Neural progenitor cell (in vitro differentiated cells): ENCODE measurements around the gene DIP2A. TPM values are rescaled to one million over a fixed set of nuclear protein-coding genes. Genes with fewer than 3 reads are reported as not detected.
A peak's percentile ranks its signal among the peaks of the same experiment; 100 is the strongest.

Experiments
- DNase-seq: peaks from one replicate; pipeline ENCODE4 v3.0.0-alpha.2; 2016; ENCODE audit warnings: low spot score
- H2AFZ ChIP-seq: fragments of 200-600 bp; sonication (generic); replicated peaks from 2 replicates; pipeline ENCODE4 v1.6.1; 2016; ENCODE audit warnings: antibody characterized with exemption
- H3F3A ChIP-seq: fragments of 200-600 bp; sonication (generic); 2 replicates; pipeline ENCODE4 v1.6.1; 2016; ENCODE audit warnings: antibody characterized with exemption, low read depth
- H3K27ac ChIP-seq: fragments of 200-600 bp; sonication (generic); 2 replicates; pipeline ENCODE4 v1.5.1; 2016; ENCODE audit warnings: mild to moderate bottlenecking
- H3K27me3 ChIP-seq: fragments of 200-600 bp; sonication (generic); 2 replicates; pipeline ENCODE4 v1.6.1; 2016; ENCODE audit warnings: mild to moderate bottlenecking, moderate library complexity
- H3K36me3 ChIP-seq: fragments of 200-600 bp; sonication (generic); 2 replicates; pipeline ENCODE4 v1.5.1; 2016
- H3K4me1 ChIP-seq: fragments of 200-600 bp; sonication (generic); 2 replicates; pipeline ENCODE4 v1.6.1; 2016; ENCODE audit warnings: mixed run types
- H3K4me2 ChIP-seq: fragments of 200-600 bp; sonication (generic); 2 replicates; pipeline ENCODE4 v1.6.1; 2016
- H3K4me3 ChIP-seq: fragments of 200-600 bp; sonication (generic); 2 replicates; pipeline ENCODE4 v1.5.1; 2016
- H3K79me2 ChIP-seq: fragments of 200-600 bp; sonication (generic); 2 replicates; pipeline ENCODE4 v1.6.1; 2016; ENCODE audit warnings: low read depth
- H3K9ac ChIP-seq: fragments of 200-600 bp; sonication (generic); 2 replicates; pipeline ENCODE4 v1.6.1; 2016
- H3K9me3 ChIP-seq: fragments of 200-600 bp; sonication (generic); 2 replicates; pipeline ENCODE4 v1.5.1; 2016; ENCODE audit warnings: low read depth
- H4K20me1 ChIP-seq: fragments of 200-600 bp; sonication (generic); 2 replicates; pipeline ENCODE4 v1.6.1; 2016; ENCODE audit warnings: low read depth
- H3K27ac Mint-ChIP-seq: 3 replicates; pipeline ENCODE4 v1.8.0; 2021; ENCODE audit warnings: mixed read lengths
- H3K27me3 Mint-ChIP-seq: 2 replicates; pipeline ENCODE4 v1.8.0; 2022; ENCODE audit warnings: low read depth, mild to moderate bottlenecking, inconsistent platforms, moderate library complexity, mixed read lengths; ENCODE audit not compliant: insufficient read depth
- H3K36me3 Mint-ChIP-seq: 3 replicates; pipeline ENCODE4 v1.8.0; 2021; ENCODE audit warnings: mixed read lengths
- H3K4me1 Mint-ChIP-seq: 3 replicates; pipeline ENCODE4 v1.8.0; 2021; ENCODE audit warnings: mixed read lengths
- H3K4me3 Mint-ChIP-seq: 3 replicates; pipeline ENCODE4 v1.8.0; 2021; ENCODE audit warnings: mild to moderate bottlenecking, moderate library complexity, mixed read lengths
- H3K9me3 Mint-ChIP-seq: 3 replicates; pipeline ENCODE4 v1.8.0; 2020; ENCODE audit warnings: mixed read lengths
- EZH2 ChIP-seq: fragments of 200-600 bp; sonication (generic); IDR thresholded peaks from 2 replicates; pipeline ENCODE4 v1.6.1; 2017; ENCODE audit warnings: antibody characterized with exemption, mild to moderate bottlenecking, moderate library complexity
- EZH2phosphoT487 ChIP-seq: fragments of 200-600 bp; sonication (generic); IDR thresholded peaks from 2 replicates; pipeline ENCODE4 v1.6.1; 2017; ENCODE audit warnings: antibody characterized with exemption
- total RNA-seq: library from RNA; depleted of rRNA; stranded (reverse); fragments of >200 nt; gene quantifications from 2 replicates; pipeline ENCODE4 v1.2.3, GENCODE V29; 2015; ENCODE audit warnings: low replicate concordance
- TF ChIP-seq, protein P1 (sequence below): fragments of 200-600 bp; sonication (generic); IDR thresholded peaks from 2 replicates; pipeline ENCODE4 v1.5.1; 2017; ENCODE audit warnings: antibody characterized with exemption, mild to moderate bottlenecking

DIP2A gene
- total RNA-seq, 1 donor from 2014 or later = 50.7 TPM

DNA sequence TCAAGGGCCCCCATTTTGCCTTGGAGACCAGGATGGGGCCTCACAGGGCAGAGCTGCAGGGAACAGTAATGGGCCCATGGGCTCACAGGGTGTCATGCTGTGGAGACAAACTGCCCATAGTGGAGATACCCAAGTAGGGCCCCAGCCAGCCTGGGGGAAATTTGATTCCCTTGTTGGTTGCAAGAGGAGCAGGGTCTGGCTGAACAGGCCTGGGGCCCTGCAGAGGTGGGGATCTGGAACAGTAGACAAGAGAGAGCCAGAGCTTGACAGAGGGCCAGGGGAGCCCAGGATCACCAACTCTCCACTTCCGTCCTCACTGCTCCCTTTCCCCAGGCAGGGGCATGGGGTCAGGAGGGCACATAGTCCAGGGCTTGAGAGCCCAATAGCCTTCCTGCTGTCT, 137.5 kb downstream of the DIP2A start:
- Histone ChIP-seq H3K4me1 (peaks cover 9% of the 10 kb centered on the region), H3K27me3 (no peaks in the 10 kb centered on the region), H3K36me3 (no peaks in the 10 kb centered on the region), H3F3A (no peaks in the 10 kb centered on the region), H3K9me3 (no peaks in the 10 kb centered on the region), H3K27ac (no peak overlapping the region), H4K20me1 (no peaks in the 10 kb centered on the region), H3K4me2 (no peak overlapping the region), H3K4me3 (no peak overlapping the region), H3K9ac (no peak overlapping the region), H2AFZ (no peak overlapping the region), H3K79me2 (no peaks in the 10 kb centered on the region)
- Mint-ChIP-seq H3K4me3 (no peak overlapping the region), H3K27ac (peak overlapping the region; percentile 42), H3K27me3 (peaks cover 2% of the 10 kb centered on the region), H3K4me1 (peaks cover 27% of the 10 kb centered on the region), H3K9me3 (peaks cover 39% of the 10 kb centered on the region), H3K36me3 (peaks cover 2% of the 10 kb centered on the region)
- DNase-seq = no peak
- no peak for TF ChIP-seq EZH2phosphoT487

- Mint-ChIP-seq H3K9me3 (peaks cover 31% of the 10 kb centered on the region), H3K36me3 (peaks cover 2% of the 10 kb centered on the region), H3K4me3 (no peak overlapping the region), H3K4me1 (peaks cover 34% of the 10 kb centered on the region), H3K27ac (no peak overlapping the region), H3K27me3 (peaks cover 2% of the 10 kb centered on the region)
- Histone ChIP-seq H3K36me3 (no peaks in the 10 kb centered on the region), H3K4me1 (peaks cover 9% of the 10 kb centered on the region), H3K4me3 (no peak overlapping the region), H3K9me3 (no peaks in the 10 kb centered on the region), H4K20me1 (no peaks in the 10 kb centered on the region), H2AFZ (no peak overlapping the region), H3F3A (no peaks in the 10 kb centered on the region), H3K9ac (no peak overlapping the region), H3K4me2 (no peak overlapping the region), H3K79me2 (no peaks in the 10 kb centered on the region), H3K27ac (no peak overlapping the region), H3K27me3 (no peaks in the 10 kb centered on the region)
- TF ChIP-seq EZH2phosphoT487 (no peak), EZH2 (no peak)
- TF ChIP-seq, protein P1, sequence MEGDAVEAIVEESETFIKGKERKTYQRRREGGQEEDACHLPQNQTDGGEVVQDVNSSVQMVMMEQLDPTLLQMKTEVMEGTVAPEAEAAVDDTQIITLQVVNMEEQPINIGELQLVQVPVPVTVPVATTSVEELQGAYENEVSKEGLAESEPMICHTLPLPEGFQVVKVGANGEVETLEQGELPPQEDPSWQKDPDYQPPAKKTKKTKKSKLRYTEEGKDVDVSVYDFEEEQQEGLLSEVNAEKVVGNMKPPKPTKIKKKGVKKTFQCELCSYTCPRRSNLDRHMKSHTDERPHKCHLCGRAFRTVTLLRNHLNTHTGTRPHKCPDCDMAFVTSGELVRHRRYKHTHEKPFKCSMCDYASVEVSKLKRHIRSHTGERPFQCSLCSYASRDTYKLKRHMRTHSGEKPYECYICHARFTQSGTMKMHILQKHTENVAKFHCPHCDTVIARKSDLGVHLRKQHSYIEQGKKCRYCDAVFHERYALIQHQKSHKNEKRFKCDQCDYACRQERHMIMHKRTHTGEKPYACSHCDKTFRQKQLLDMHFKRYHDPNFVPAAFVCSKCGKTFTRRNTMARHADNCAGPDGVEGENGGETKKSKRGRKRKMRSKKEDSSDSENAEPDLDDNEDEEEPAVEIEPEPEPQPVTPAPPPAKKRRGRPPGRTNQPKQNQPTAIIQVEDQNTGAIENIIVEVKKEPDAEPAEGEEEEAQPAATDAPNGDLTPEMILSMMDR = no peak
- no peak for DNase-seq
These were observed 138.3 kb downstream of the DIP2A start for GRCh38 chr21:46597031-46597430.

GRCh38 chr21:46597896-46598343, 139.2 kb downstream of the DIP2A start:
- H4K20me1 ChIP-seq = no peaks in the 10 kb centered on the region
- no peaks in the 10 kb centered on the region for H3K79me2 ChIP-seq
- Mint-ChIP-seq H3K4me3 (no peak overlapping the region), H3K27ac (no peak overlapping the region), H3K27me3 (peaks cover 2% of the 10 kb centered on the region), H3K36me3 (peaks cover 2% of the 10 kb centered on the region), H3K4me1 (peaks cover 43% of the 10 kb centered on the region), H3K9me3 (peaks cover 25% of the 10 kb centered on the region)
- no peaks in the 10 kb centered on the region for H3K36me3 ChIP-seq
- no peak overlapping the region for H3K9ac ChIP-seq
- no peak overlapping the region for H2AFZ ChIP-seq
- H3F3A ChIP-seq = no peaks in the 10 kb centered on the region
- no peak overlapping the region for H3K4me2 ChIP-seq
- no peak overlapping the region for H3K4me3 ChIP-seq
- H3K27me3 ChIP-seq = no peaks in the 10 kb centered on the region
- TF ChIP-seq EZH2phosphoT487 = no peak
- no peak for TF ChIP-seq EZH2
- TF ChIP-seq, protein P1 = no peak
- peaks cover 15% of the 10 kb centered on the region for H3K4me1 ChIP-seq
- DNase-seq = no peak
- H3K27ac ChIP-seq = no peak overlapping the region
- H3K9me3 ChIP-seq = no peaks in the 10 kb centered on the region
